HG02938 (cell line): ENCODE data around the gene KRT39.

Experiments
- ATAC-seq: cut with Tn5 transposase; IDR thresholded peaks from one replicate; pipeline ENCODE4 v1.9.1; 2021; ENCODE audit warnings: mild to moderate bottlenecking, moderate library complexity; ENCODE audit not compliant: unreplicated experiment

KRT39 gene

GRCh38 chr17:40981115-40981514, 14.4 kb upstream of the KRT39 start:
- ATAC-seq = no peak

GRCh38 chr17:40980596-40980995, 13.8 kb upstream of the KRT39 start:
- ATAC-seq = no peak

GRCh38 chr17:40980117-40980516, 13.4 kb upstream of the KRT39 start:
- no peak for ATAC-seq

GRCh38 chr17:40978575-40979151, 11.9 kb upstream of the KRT39 start:
- no peak for ATAC-seq

GRCh38 chr17:40975516-40975915, 8.8 kb upstream of the KRT39 start:
- no peak for ATAC-seq

GRCh38 chr17:40974366-40974765, 7.6 kb upstream of the KRT39 start:
- no peak for ATAC-seq

- no peak for ATAC-seq
These were observed 834 bp upstream of the KRT39 start for GRCh38 chr17:40967582-40967981.

- ATAC-seq = no peak
These were observed 2.9 kb downstream of the KRT39 start for GRCh38 chr17:40963838-40964237.

GRCh38 chr17:40962059-40962561, 4.6 kb downstream of the KRT39 start:
- no peak for ATAC-seq

GRCh38 chr17:40961591-40961990, 5.2 kb downstream of the KRT39 start:
- no peak for ATAC-seq

GRCh38 chr17:40960144-40960543, 6.6 kb downstream of the KRT39 start:
- ATAC-seq = no peak

GRCh38 chr17:40958086-40958953, 8.4 kb downstream of the KRT39 start:
- no peak for ATAC-seq

- no peak for ATAC-seq
These were observed 10.1 kb downstream of the KRT39 start for GRCh38 chr17:40956401-40957254.

GRCh38 chr17:40953881-40954280, 12.9 kb downstream of the KRT39 start:
- ATAC-seq = no peak

GRCh38 chr17:40952661-40953060, 14.1 kb downstream of the KRT39 start:
- ATAC-seq = no peak

- no peak for ATAC-seq
These were observed 14.6 kb downstream of the KRT39 start for GRCh38 chr17:40952154-40952553.

- ATAC-seq = no peak
These were observed 15.6 kb downstream of the KRT39 start for GRCh38 chr17:40951011-40951622.

- ATAC-seq = no peak
These were observed 16.6 kb downstream of the KRT39 start for GRCh38 chr17:40950176-40950575.

- no peak for ATAC-seq
These were observed 17.3 kb downstream of the KRT39 start for GRCh38 chr17:40949418-40949817.

- no peak for ATAC-seq
These were observed 18.8 kb downstream of the KRT39 start for GRCh38 chr17:40947929-40948328.

- ATAC-seq = no peak
These were observed 21.3 kb downstream of the KRT39 start for GRCh38 chr17:40945414-40945813.
